Esophagus muscularis mucosa (tissue), 4 donors: ENCODE data around the gene TUBB8B.
"Not testable (repeated sequence)": the region's sequence is repeated elsewhere in the genome, so short reads cannot be mapped to it uniquely, and the experiment has no call there.

ENCODE experiments used
- CTCF ChIP-seq, 3 experiments: fragments of 200-600 bp in 2 of 3; fragments of 450-650 bp in 1 of 3; sonication (generic) in 2 of 3; IDR thresholded peaks; one replicate each; pipeline ENCODE4 v1.5.1; 2017 to 2019; ENCODE audit warnings: antibody characterized with exemption in 3 of 3, mild to moderate bottlenecking in 2 of 3, moderate library complexity in 1 of 3
- EP300 ChIP-seq: sonication (generic); formaldehyde crosslinking; IDR thresholded peaks from one replicate; pipeline ENCODE4 v1.6.1; 2017; ENCODE audit warnings: antibody characterized with exemption
- POLR2A ChIP-seq: fragments of 450-650 bp; IDR thresholded peaks from one replicate; pipeline ENCODE4 v1.6.1; 2017; ENCODE audit warnings: antibody characterized with exemption, moderate library complexity, mild to moderate bottlenecking, low read depth
- POLR2AphosphoS5 ChIP-seq, 2 donors: sonication (generic); formaldehyde crosslinking; IDR thresholded peaks; one replicate each; pipeline ENCODE4 v1.6.1; 2017; ENCODE audit warnings: antibody characterized with exemption in 2 of 2

GRCh38 chr18:96767-97131 lies 47.3 kb upstream of the TUBB8B start:
- not testable (repeated sequence) for TF ChIP-seq POLR2AphosphoS5 (IDR thresholded peaks at IDR 0.05); EP300; CTCF (IDR thresholded peaks at IDR 0.05); POLR2A
